T-helper 1 cell treated with Interleukin-12 subunit alpha and Interleukin-12 subunit beta and Interleukin-4 antibody, amounts not matched to agents 30 ng/mL and 1 ng/mL, for 36 hours (primary cell): ENCODE results near the gene ST6GALNAC4. TPM values are rescaled to one million over a fixed set of nuclear protein-coding genes. Genes with fewer than 3 reads are reported as not detected.

Source experiments
- intact Hi-C: fragments of 100-400 bp; cut with micrococcal nuclease; formaldehyde crosslinking; loops from one replicate; pipeline ENCODE4 v1.15.1; 2024
- total RNA-seq: library from RNA; stranded (reverse); gene quantifications from 2 replicates; pipeline ENCODE4 v1.2.3, GENCODE V29; 2022

The ST6GALNAC4 gene, protein sequence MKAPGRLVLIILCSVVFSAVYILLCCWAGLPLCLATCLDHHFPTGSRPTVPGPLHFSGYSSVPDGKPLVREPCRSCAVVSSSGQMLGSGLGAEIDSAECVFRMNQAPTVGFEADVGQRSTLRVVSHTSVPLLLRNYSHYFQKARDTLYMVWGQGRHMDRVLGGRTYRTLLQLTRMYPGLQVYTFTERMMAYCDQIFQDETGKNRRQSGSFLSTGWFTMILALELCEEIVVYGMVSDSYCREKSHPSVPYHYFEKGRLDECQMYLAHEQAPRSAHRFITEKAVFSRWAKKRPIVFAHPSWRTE
- total RNA-seq = 28.4 and 32.2 TPM in 2 replicates

DNA sequence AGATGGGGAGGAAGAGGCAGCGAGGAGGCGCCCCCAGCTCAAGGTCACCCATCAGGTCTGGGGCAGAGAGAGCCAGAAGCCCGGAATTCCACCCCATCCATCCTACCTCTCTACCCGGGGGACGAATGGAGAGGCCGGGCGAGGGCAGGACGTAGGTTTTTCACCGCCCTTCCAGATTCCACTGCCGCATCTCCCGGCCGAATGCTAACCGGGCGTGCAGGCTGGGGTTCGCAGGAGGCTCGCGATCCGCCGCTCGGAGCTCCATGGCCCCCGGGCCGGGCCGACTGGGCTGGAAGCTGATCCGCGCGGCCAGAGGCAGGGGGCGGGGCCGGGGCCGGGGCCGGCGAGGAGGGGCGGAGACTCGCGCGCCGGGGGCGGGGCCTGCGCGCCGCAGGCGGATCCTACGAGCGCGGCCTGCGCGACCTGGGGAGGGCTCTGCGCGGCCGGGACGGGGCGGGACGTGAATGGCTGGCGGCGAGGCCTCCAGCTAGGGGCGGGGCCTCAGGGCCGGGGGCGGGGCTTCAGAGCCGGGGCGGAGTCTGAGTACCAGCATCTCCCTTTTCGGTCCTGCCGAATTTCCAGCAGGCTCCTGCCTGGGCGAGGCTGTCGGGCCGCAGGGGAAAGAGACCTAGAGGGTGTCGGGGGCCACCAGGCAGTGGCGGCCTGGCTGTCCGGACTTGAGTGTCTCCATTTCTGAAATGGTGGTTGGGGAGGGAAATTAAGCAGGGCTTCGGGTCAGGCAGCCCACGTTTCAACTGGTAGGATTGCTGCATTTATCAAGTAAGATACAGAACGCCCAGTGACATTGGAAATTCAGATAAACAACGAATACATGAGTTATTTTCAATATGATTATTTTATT, at the start of gene ST6GALNAC4:
ST6GALNAC4 (minus strand) TSS at position 322 of the 862 bp plus-strand sequence. CDS start 622 bp downstream, outside the sequence.
- intact Hi-C loops = loop anchor here (1.0 to 10.0 kb wide), 13 partner anchors 10 to 692 kb away; partner anchors contain the start of genes FPGS, ST6GALNAC6, STXBP1 and TOR2A

- intact Hi-C loops = no loop called here
Observed at GRCh38 chr9:127965953-127966352, 49.1 kb upstream of the ST6GALNAC4 start.

DNA sequence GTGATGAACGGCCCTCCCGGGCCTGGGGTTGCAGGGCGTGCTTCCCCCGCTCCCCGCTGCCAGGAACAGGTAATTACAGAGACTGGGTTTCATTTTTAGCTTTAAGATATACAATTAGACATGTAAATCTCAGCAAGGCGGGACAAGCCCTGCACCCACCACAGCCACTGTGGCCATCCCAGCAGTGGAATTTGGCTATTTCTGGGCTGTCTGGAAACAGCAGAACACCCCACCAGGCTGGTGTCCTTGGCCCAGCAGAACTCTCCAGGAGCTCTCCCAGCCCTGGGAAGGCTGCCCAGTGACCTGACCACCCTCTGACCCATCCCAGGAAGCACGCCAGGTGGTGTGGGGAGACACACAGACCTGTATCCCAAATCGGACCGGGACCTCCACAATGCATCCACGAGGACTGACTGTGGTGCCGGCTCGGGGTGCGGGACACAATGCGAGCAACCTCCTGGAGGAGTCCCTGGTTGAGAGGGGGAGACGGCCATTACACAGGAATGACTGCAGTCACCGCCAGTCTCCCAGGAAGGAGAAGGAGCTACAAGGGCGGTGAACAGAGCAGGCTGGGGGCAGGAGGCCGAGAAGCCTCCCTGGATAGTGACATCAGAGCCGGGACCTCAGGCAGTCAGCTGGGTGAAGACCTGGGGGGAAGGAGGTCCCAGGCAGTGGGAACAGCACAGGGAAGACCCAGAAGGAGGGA, 46.7 kb upstream of the ST6GALNAC4 start:
- intact Hi-C loops = no loop called here

GRCh38 chr9:127963041-127963358, 46.2 kb upstream of the ST6GALNAC4 start:
- intact Hi-C loops = no loop called here

GRCh38 chr9:127962278-127962677, 45.4 kb upstream of the ST6GALNAC4 start:
- intact Hi-C loops = no loop called here

DNA sequence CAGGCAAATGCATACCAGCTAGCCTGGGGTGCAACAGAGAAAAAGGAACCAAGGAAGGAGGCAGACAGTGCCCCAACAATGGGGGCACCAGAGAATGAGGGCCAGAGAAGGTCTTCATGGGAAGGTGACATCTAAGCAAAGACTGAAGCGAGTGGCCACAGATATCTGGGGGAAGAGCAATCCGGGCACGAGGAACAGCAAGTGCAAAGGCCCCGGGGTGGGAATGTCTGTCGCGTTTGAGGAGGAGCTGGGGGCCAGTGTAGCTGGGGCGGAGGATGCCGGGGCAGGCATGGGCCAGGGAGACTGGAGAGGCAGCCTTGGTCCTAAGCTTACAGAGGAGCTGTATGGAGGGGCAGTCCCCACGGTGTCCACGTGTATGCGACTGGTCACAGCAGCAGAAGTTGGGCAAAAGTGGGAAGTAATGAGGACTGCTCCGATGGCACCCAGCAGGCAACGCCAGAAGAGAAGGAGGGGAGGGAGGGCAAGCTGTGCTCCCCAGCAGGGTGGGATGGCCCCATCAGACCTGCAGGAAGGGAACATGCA, 44.8 kb upstream of the ST6GALNAC4 start:
- intact Hi-C loops = no loop called here

GRCh38 chr9:127961155-127961490, 44.3 kb upstream of the ST6GALNAC4 start:
- intact Hi-C loops = no loop called here

GRCh38 chr9:127960410-127961154, 43.7 kb upstream of the ST6GALNAC4 start:
- intact Hi-C loops = no loop called here

DNA sequence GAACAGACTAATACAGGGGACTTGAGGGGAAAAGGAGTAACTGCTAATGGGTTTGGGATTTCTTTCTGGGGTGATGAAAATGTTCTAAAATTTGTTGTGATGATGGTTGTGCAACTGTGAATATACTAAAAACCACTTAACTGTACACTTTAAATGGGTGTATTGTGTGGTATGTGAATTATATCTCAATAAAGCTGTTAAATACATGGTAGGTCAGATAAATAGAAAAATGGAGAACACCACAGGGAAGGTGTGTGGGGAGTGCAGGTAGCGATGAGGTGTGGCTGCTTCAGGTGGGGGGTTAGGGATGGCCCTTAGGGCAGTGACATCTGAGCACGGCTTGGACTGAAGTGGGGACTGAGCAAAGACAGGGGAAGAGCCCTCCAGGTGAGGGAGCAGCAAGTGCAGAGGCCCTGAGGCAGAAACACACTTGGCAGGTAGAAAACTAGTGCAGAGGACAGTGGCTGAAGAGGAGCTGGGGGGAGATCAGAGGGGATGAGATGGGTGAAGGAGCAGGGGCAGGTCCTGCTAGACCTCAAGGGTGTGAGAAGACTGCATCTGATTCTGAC, 43.1 kb upstream of the ST6GALNAC4 start:
- intact Hi-C loops = loop anchor here (5.0 kb wide), 1 partner anchor 132 kb away; no protein-coding TSS in a partner anchor

- intact Hi-C loops = loop anchor here (5.0 kb wide), 1 partner anchor 133 kb away; no protein-coding TSS in a partner anchor
Observed at GRCh38 chr9:127959398-127959797, 42.6 kb upstream of the ST6GALNAC4 start.

DNA sequence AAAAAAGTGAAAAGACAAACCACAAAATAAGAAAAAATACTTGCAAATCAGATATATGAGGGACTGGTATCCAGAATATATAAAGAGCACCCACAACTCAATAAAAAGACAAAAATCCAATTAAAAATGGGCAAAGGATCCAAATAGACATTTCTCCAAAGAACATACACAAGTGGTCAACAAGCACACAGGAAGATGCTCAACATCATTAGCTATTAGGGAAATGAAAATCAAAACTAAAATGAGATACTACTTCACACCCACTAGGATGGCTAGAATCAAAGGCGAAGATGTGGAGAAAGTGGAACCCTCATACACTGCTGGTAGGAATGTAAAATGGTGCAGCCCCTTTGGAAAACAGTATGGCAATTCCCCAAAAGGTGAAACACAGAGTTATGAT, 41.9 kb upstream of the ST6GALNAC4 start:
- intact Hi-C loops = loop anchor here (5.0 kb wide), 1 partner anchor 134 kb away; no protein-coding TSS in a partner anchor

- intact Hi-C loops = loop anchor here (1.0 to 5.0 kb wide), 6 partner anchors 12 to 137 kb away; no protein-coding TSS in a partner anchor
Observed at GRCh38 chr9:127955294-127956015, 38.6 kb upstream of the ST6GALNAC4 start.

GRCh38 chr9:127954831-127955293, 38.0 kb upstream of the ST6GALNAC4 start:
- intact Hi-C loops = loop anchor here (1.0 to 5.0 kb wide), 6 partner anchors 12 to 137 kb away; no protein-coding TSS in a partner anchor

- intact Hi-C loops = no loop called here
Observed at GRCh38 chr9:127953768-127954505, 37.1 kb upstream of the ST6GALNAC4 start.

GRCh38 chr9:127953154-127953553, 36.3 kb upstream of the ST6GALNAC4 start:
- intact Hi-C loops = no loop called here

DNA sequence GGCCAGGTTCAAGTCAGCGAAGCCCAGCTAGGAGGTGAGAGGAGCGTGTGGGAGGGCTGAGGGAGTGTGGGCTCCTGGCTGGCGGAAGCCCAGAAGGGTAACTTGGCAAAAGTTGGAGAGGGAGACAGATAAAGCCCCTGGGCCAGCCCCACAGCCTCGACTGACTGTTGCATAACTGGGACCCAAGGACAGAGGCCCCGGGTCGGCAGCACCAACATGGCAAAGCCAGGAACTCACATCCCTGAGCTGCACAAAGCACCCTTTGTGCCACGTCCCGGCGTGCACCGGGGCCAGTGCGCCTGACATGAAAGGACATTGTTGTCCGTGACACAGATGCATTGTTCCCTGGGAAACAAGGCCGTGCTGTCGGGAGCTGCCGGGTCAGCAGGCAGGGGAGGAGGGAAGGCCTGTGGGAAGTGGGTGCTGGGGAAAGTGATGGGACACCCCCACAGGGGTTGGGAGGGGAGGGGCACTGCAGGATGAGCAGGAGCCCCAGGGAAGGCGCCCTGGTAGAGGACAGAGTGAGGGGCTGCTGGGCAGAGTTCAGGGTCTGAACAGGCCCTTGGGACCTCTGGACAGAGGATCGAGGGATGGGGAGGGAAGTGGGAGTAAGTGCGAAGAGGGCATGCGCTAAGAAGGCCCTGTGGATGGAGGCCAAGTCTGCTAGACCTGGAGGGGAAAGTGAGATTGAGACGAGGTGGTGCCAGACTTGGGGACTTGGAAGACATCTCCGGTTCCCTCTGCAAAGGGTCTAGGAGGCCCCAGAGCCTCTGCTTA, 33.9 kb upstream of the ST6GALNAC4 start:
- intact Hi-C loops = no loop called here

- intact Hi-C loops = no loop called here
Observed at GRCh38 chr9:127949827-127950512, 33.1 kb upstream of the ST6GALNAC4 start.
